Measurements from ENCODE around the gene SLC18B1.

SLC18B1 gene

DNA sequence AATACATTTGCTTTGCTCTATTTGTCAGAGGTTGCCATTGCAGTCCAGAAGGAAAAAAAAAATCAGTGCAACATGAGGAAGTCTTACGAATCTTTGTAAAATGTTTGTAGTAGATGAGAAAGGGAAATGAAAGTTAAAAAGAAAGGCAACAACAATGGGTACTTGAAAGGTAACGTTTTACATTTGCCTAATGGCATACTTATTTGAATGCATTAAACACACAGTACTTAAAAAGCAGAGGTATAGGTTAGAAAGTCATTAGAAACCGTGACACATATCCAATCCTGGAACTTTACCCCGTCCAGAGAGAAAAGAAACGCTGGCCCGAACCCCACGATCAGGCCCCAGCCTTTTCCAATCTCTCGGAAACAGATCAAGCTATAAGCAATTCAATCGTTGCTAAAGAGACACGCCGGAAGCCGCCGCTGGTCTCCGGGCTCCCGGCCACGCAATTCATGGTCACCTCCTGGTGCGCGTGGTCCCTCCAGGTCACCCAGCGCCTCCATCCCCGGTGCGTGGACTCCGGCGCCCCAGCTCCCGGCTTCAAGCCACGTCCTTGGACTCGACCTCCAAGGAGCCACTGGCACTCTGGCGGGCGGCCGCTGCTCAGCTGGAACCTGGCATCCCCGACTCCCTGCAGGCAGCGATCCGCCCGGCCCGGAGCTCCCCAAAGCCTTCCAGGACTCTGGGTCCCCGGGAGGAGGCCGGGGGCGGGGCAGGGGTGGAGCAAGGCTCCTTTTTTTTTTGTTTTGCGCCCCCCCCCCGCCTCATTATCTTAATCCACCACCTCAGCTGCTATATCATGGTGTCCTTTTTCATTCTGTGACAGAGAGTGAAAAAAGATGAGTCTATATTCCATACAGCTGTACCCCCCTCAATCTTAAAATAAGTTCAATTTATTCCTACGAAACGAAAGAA lies at the start of gene SLC18B1:
Gene SLC18B1 (minus strand): TSS at position 687 of the 918 bp plus-strand sequence. CDS start 181 bp downstream, at position 506.
- peaks cover 4% of the 10 kb centered on the region for H3K4me1 Mint-ChIP-seq (ENCODE audit: low read depth)
- peaks cover 6% of the 10 kb centered on the region for H3K9me3 Mint-ChIP-seq
- H3K27me3 Mint-ChIP-seq (ENCODE audit: low read depth) = peaks cover under 1% of the 10 kb centered on the region
- H3K4me3 Mint-ChIP-seq = peak within 1 kb of the TSS; percentile 50
- H3K36me3 Mint-ChIP-seq (ENCODE audit: low read depth) = no peaks in the 10 kb centered on the region
- H3K27ac Mint-ChIP-seq = peak within 1 kb of the TSS; percentile 82

DNA sequence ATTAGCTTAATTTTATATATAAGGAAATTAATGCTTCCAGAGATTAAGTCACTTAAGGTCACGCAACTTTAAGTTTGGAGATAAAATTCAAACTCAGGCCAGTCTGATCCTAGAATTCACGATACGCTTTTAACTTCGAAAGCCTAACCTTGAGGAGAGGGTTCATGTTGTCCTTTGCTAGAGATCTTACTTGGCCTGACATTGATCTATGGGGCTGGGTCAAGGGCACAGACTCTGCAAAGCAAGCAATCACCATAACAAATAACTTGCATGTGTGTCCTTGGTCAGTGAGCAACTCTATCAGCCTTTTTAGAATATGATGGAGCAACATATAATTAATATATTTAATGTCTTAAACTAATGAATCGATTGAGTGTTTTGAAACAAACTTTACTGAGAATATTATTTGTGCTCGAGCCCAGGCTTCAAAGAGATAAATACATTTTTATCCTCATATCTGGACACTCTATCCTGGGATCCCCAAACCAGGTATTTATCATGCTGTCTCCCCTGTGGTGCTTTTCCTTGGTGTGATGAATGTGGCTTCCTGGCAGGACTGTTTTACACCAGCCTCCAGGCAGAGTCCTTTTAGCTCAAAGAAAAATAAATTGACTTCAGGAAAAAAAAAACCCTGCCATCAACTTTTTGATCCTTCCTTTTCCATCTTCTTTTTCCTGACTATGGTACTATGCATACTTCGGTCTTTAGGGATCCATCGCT lies 45.0 kb upstream of the SLC18B1 start:
- Mint-ChIP-seq H3K27ac (no peak overlapping the region), H3K4me1 (ENCODE audit: low read depth) (no peaks in the 10 kb centered on the region), H3K36me3 (ENCODE audit: low read depth) (no peaks in the 10 kb centered on the region), H3K9me3 (no peaks in the 10 kb centered on the region), H3K4me3 (no peak overlapping the region), H3K27me3 (ENCODE audit: low read depth) (no peaks in the 10 kb centered on the region)

DNA sequence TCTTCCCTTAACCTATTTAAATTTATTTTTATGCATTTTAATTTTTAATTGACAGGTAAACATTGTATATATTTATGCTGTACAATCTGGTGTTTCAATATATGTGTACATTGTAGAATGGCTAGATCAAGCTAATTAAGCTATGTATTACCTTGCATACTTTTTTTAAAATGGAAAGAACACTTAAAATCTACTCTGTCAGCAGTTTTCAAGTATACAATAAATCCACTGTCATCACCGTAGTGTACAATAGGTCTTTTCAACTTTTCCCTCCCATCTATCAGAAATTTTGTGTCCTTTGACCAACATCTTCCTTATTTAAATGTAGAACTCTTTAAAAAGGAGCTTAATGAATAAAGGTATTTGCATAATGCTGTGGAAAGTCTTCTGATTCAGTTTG lies 43.5 kb upstream of the SLC18B1 start:
- no peaks in the 10 kb centered on the region for H3K4me1 Mint-ChIP-seq (ENCODE audit: low read depth)
- no peaks in the 10 kb centered on the region for H3K27me3 Mint-ChIP-seq (ENCODE audit: low read depth)

DNA sequence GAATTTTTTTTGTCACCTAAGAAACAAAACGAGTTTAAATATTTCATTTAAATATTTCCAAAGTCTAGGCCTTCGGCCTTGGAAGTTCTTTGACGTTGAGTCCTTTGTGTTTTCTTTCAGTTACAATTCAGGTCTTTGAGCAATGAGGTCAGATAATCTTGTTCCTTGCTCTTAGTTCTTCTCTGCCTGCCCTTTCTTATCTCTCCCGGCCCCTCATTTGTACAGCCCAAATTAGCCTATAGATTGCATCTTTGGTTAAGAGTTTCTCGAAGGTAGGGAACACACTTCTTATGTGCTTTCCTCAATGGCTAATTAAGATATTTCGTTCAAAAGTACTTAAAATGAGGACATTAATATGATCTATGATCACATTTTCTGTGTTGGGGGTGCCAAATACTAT lies 34.5 kb upstream of the SLC18B1 start:
- H3K27me3 Mint-ChIP-seq (ENCODE audit: low read depth) = peaks cover 8% of the 10 kb centered on the region
- no peaks in the 10 kb centered on the region for H3K9me3 Mint-ChIP-seq
- no peak overlapping the region for H3K4me3 Mint-ChIP-seq
- no peaks in the 10 kb centered on the region for H3K36me3 Mint-ChIP-seq (ENCODE audit: low read depth)
- H3K4me1 Mint-ChIP-seq (ENCODE audit: low read depth) = no peaks in the 10 kb centered on the region
- no peak overlapping the region for H3K27ac Mint-ChIP-seq

More for the DNA sequence above, 43.5 kb upstream of the SLC18B1 start:
- no peak overlapping the region for H3K4me3 Mint-ChIP-seq
- H3K36me3 Mint-ChIP-seq (ENCODE audit: low read depth) = no peaks in the 10 kb centered on the region
- no peak overlapping the region for H3K27ac Mint-ChIP-seq
- H3K9me3 Mint-ChIP-seq = no peaks in the 10 kb centered on the region

DNA sequence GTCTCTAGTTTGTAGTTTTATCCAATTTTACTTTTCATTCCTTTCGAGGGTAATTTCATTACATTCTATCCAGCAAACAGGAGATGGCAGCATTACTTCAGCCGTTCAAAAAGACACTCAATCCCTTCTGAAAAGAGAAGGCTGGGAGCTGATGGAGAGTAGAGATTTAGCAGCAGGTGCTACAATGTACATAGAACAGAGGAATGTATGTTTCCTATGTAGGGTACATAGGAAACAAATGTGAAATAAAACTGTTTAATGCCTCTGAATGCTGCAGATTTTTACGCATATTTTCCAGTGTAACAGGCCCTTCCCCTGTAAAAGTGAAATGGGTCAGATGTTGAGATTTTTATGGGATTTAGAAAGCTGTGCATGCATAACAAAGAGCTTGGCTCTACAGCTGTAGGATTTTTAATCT lies 31.9 kb upstream of the SLC18B1 start:
- Mint-ChIP-seq H3K4me1 (ENCODE audit: low read depth) (no peaks in the 10 kb centered on the region), H3K36me3 (ENCODE audit: low read depth) (no peaks in the 10 kb centered on the region), H3K4me3 (no peak overlapping the region), H3K27me3 (ENCODE audit: low read depth) (peaks cover 3% of the 10 kb centered on the region), H3K27ac (no peak overlapping the region), H3K9me3 (no peaks in the 10 kb centered on the region)

DNA sequence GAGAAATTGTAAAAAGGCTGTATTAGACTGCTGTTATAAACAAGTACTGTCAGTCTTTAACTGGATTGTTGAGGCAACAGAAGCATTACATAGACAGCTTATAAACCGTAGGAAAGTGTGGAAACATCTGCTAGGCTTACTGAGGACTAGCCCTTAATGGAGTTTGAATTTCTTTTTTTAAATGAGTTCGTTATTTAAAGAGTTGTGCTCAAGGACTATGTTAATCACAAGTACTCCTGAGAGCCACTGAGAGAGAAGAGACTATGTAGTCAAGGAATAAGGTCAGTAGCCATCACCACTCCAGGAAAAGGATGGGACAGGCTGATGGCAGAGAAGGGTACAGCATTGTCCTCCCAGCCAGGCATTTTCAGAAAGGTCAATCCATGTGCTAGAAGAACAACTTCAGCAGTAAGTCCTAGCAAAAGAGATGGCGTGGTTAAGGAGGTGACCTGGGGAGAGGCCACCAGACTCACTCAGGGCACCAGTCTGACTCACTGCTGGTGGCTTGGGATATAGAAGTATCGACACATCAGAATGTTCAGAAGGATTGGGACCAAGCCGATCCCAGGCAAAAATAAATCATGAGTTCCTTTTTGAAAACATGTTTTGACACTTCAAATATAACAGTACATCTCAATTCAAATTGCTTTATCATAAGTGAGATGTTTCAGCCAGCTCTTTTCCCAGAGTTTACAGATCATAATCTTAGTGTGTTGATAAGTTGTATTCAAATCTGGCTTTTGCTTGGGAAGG lies 22.4 kb upstream of the SLC18B1 start:
- Mint-ChIP-seq H3K4me1 (ENCODE audit: low read depth) (peaks cover 37% of the 10 kb centered on the region), H3K36me3 (ENCODE audit: low read depth) (peaks cover 37% of the 10 kb centered on the region), H3K27ac (no peak overlapping the region), H3K9me3 (no peaks in the 10 kb centered on the region), H3K27me3 (ENCODE audit: low read depth) (no peaks in the 10 kb centered on the region), H3K4me3 (no peak overlapping the region)

DNA sequence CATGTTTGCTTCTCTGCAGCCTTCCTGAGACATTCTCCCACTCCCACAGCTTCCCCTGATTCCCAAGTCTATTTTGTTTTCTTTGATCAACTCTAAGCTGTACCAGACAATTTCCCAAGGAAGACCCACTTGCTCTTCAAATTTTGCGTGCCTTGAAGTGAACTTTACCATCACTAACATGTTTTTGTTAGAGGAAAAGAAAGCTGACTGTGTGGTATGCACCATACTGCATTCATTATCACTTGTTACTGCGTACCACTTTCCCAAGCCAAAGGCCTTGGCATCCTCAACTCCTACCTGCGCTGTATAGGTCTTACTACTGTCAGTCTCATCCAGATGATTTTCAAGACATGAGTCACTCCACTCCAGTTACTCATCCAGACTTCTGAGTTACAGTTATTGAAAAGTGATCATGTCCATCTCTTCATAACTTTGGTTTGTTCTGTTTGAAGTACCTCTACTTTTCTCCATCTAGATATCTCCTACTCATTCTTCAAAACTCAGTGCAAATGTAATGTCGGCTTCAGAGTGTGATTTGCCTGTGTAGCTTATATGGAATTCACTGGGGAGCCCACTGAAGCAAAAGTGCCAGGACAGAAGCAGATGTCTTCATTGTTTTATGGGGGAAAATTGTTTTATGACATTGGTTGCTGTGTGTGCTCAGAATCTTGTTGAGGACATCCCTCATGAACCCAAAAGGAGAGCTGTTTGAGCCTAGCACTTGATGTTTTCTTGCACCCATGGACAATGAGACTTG lies 21.1 kb upstream of the SLC18B1 start:
- Mint-ChIP-seq H3K4me1 (ENCODE audit: low read depth) (peaks cover 44% of the 10 kb centered on the region), H3K27me3 (ENCODE audit: low read depth) (no peaks in the 10 kb centered on the region), H3K4me3 (no peak overlapping the region), H3K27ac (peak overlapping the region; percentile 17), H3K9me3 (no peaks in the 10 kb centered on the region), H3K36me3 (ENCODE audit: low read depth) (peaks cover 49% of the 10 kb centered on the region)

DNA sequence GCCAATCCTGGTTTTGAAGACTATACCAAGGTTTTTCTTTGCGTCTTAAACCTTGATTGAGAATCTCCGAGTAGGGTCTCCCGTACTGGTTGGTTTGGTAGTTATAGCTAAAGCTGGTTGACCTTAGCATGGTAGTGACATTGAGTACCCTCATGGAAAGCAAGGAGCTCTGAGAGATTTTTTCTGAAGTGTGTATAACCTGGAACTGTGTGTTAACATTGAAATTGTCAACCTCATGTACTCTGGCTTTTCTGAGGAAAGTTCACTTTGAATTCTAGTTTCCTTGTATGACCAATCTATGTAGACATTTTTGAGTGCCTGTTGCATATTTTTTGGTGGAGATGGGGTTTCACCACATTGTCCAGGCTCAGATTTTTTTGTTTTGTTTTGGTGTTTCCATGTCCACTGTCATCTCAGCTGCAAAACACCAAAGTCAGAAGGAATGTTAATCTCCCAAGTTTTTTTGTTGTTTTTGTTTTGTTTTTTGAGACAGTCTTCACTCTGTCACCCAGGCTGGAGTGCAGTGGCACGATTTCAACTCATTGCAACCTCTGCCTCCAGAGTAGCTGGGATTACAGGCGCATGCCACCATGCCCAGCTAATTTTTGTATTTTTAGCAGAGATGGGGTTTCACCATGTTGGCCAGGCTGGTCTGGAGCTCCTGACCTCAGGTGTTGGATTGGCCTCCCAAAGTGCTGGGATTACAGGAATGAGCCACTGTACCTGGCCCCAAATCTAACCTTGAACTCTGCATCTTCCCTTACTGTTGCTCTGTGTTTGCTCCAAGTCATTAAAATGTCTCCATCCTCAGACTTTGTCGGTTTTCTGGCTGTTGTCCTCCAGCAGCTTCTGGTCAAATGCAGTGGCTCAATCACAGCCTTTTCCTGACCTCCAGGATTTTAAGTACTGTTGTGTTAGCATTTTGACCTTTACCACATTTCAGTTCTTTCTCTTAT lies 20.2 kb upstream of the SLC18B1 start:
- Mint-ChIP-seq H3K9me3 (no peaks in the 10 kb centered on the region), H3K4me3 (no peak overlapping the region), H3K27ac (no peak overlapping the region), H3K4me1 (ENCODE audit: low read depth) (peaks cover 44% of the 10 kb centered on the region), H3K27me3 (ENCODE audit: low read depth) (no peaks in the 10 kb centered on the region), H3K36me3 (ENCODE audit: low read depth) (peaks cover 54% of the 10 kb centered on the region)

DNA sequence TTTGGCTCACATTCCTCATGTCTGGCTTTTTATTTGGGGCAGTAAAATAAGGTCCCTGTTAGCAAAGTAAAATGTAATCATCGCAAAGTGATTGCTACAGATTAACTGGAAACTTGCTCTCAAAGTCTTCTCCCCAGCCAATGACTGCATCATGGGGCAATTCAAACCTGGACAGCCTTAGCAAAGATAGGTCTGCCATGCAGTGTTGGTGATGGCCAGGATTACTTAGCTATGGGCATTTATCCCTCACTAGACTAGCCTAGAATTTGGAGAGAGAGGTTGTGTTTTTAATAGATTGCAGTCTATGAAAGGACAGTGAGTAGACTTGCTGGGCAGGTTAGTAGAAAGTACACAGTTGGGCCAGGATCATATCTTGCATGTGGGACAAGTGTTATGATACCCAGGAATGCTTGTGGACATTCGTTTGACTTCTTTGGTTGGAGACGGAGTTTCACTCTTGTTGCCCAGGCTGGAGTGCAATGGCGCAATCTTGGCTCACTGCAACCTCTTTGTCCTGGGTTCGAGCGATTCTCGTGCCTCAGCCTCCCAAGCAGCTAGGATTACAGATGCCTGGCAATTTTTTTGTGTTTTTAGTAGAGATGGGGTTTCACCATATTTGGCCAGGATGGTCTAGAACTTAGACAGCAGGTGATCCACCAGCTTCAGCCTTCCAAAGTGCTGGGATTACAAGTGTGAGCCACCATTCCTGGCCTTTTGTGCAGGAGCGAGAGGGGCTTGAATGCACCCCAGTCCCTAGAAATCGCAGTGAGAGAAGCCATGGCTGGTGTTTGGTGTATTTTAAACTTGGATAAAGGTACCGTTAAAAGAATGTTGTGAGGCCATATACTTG lies 19.3 kb upstream of the SLC18B1 start:
- Mint-ChIP-seq H3K27me3 (ENCODE audit: low read depth) (no peaks in the 10 kb centered on the region), H3K9me3 (no peaks in the 10 kb centered on the region), H3K36me3 (ENCODE audit: low read depth) (peaks cover 54% of the 10 kb centered on the region)

DNA sequence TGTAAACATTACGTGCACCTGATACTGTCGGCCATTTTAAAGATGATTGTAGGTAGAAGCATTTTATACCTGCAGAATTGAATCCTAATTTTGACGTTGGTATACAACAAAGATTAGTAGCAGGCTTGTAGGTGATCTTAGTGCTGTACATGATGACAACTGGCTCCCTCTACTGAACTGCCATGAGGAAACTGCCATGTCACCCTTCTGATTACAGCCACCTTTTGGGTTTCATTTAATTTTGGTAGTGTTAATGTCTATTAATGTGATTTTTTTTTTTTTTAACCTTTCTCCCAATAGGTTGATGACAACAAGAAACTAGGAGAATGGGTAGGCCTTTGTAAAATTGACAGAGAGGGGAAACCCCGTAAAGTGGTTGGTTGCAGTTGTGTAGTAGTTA lies 18.2 kb upstream of the SLC18B1 start:
- H3K27me3 Mint-ChIP-seq (ENCODE audit: low read depth) = no peaks in the 10 kb centered on the region
- peaks cover 54% of the 10 kb centered on the region for H3K36me3 Mint-ChIP-seq (ENCODE audit: low read depth)
- H3K9me3 Mint-ChIP-seq = no peaks in the 10 kb centered on the region
- peak overlapping the region; percentile 97 for H3K4me3 Mint-ChIP-seq
- peak overlapping the region; percentile 36 for H3K27ac Mint-ChIP-seq
- H3K4me1 Mint-ChIP-seq (ENCODE audit: low read depth) = peaks cover 51% of the 10 kb centered on the region

More for the DNA sequence above, 19.3 kb upstream of the SLC18B1 start:
- H3K4me3 Mint-ChIP-seq = no peak overlapping the region
- H3K27ac Mint-ChIP-seq = no peak overlapping the region
- peaks cover 47% of the 10 kb centered on the region for H3K4me1 Mint-ChIP-seq (ENCODE audit: low read depth)

DNA sequence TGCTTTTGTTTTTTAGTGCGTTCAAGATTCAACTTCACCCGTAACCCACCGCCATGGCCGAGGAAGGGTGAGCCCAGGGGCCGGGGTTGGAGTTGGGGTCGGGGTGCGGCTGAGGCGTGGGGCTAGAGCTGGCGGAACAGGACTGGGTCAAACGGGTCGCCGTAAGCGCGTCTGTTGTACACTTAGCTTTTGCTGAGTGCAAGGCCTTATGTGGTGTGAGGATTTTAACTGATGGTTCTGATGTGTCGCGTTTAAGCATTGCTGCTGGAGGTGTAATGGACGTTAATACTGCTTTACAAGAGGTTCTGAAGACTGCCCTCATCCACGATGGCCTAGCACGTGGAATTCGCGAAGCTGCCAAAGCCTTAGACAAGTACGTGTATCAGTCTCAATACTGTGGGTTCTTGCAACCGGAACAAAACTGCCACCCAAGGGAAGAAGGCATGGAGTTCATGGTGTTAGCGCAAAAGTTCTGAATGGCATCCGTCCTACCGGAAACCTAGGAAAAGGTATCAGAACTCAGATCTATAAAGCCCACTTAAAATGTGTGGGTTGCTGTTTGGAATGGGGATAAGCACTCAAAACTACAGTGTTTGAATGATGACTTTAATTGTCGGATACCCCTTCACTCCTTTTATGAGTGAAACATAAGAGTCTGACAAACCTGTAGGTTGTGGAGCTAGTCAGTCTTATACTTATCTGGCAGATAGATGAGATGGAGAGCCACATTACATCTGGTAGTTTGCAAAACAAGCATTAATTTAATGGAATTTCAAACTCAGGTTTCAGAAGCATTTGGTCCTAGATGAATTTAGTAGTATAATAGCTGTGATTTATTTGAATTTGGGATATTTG lies 16.5 kb upstream of the SLC18B1 start:
- Mint-ChIP-seq H3K36me3 (ENCODE audit: low read depth) (peaks cover 54% of the 10 kb centered on the region), H3K27me3 (ENCODE audit: low read depth) (peaks cover 12% of the 10 kb centered on the region), H3K4me3 (peak overlapping the region; percentile 97), H3K4me1 (ENCODE audit: low read depth) (peaks cover 45% of the 10 kb centered on the region), H3K9me3 (no peaks in the 10 kb centered on the region), H3K27ac (peak overlapping the region; percentile 99)

Measured in T-helper 1 cell treated with Interleukin-12 subunit alpha and Interleukin-12 subunit beta and Interleukin-4 antibody, amounts not matched to agents 30 μg/mL and 1 μg/mL, for 36 hours (primary cell).